Skeletal muscle satellite cell (primary cell): ENCODE measurements around the gene FBXL12. TPM values are rescaled to one million over a fixed set of nuclear protein-coding genes. Genes with fewer than 3 reads are reported as not detected.
"Not testable (repeated sequence)": the region's sequence is repeated elsewhere in the genome, so short reads cannot be mapped to it uniquely, and the experiment has no call there.

Experiments used
- H3K27me3 ChIP-seq: 2 replicates; pipeline ENCODE4 v1.7.0; 2013; ENCODE audit warnings: low read length; ENCODE audit not compliant: control insufficient read depth, insufficient read depth
- H3K36me3 ChIP-seq: 2 replicates; pipeline ENCODE4 v1.7.0; 2013; ENCODE audit warnings: mild to moderate bottlenecking, control low read depth, low read length; ENCODE audit not compliant: insufficient read depth
- H3K4me1 ChIP-seq: 2 replicates; pipeline ENCODE4 v1.7.0; 2013; ENCODE audit warnings: low read length; ENCODE audit not compliant: control insufficient read depth, insufficient read depth
- H3K4me2 ChIP-seq: 2 replicates; pipeline ENCODE4 v1.7.0; 2013; ENCODE audit warnings: mild to moderate bottlenecking, low read length
- H3K4me3 ChIP-seq: 2 replicates; pipeline ENCODE4 v1.7.0; 2013; ENCODE audit warnings: low read length
- H3K9ac ChIP-seq: 2 replicates; pipeline ENCODE4 v1.7.0; 2013; ENCODE audit warnings: mild to moderate bottlenecking, low read depth, low read length, moderate library complexity
- H3K9me3 ChIP-seq: replicated peaks from 2 replicates; pipeline ENCODE4 v1.7.0; 2013; ENCODE audit warnings: mild to moderate bottlenecking, control low read depth, low read length
- small RNA-seq: library from RNA; depleted of rRNA; stranded (forward); fragments of <200 nt; gene quantifications from one replicate; pipeline ENCODE3, GENCODE V24; 2012

The FBXL12 gene

DNA sequence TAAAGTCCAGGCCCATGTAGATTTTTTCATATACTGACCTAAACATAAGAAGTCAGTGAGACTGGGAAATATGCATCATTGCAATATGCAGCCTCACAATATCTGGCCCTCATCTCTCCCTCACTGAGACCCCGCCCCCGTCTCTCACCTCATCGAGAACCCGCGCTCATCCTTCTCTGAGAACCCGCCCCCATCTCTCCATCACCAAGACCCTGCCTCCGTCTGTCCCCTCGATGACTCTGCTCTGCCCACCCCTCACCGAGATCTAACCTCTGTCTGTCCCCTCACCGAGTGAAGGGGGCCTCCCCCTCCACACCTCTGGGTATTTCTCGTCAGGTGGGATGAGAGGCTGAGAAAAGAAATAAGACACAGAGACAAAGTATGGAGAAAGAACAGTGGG is 29.8 kb downstream of the FBXL12 start:
- Histone ChIP-seq H3K27me3 (no peaks in the 10 kb centered on the region), H3K9ac (no peak overlapping the region), H3K4me3 (no peak overlapping the region), H3K4me2 (no peak overlapping the region), H3K9me3 (no peaks in the 10 kb centered on the region), H3K36me3 (no peaks in the 10 kb centered on the region), H3K4me1 (peaks cover 15% of the 10 kb centered on the region)

DNA sequence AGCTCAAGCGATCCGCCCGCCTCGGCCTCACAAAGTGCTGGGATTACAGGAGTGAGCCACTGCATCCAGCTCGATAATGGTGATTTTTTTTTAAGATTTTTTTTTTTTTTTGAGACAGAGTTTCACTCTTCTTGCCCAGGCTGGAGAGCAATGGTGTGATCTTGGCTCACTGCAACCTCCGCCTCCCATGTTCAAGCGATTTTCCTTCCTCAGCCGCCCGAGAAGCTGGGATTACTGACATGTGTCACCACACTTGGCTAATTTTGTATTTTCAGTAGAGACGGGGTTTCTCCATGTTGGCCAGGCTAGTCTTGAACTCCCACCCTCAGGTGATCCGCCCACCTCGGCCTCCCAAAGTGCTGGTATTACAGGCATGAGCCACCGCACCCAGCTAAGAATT is 30.3 kb downstream of the FBXL12 start:
- peaks cover 19% of the 10 kb centered on the region for H3K4me1 ChIP-seq
- H3K4me3 ChIP-seq, H3K27me3 ChIP-seq, H3K9me3 ChIP-seq, H3K9ac ChIP-seq, H3K4me2 ChIP-seq, H3K36me3 ChIP-seq: not testable (repeated sequence)

DNA sequence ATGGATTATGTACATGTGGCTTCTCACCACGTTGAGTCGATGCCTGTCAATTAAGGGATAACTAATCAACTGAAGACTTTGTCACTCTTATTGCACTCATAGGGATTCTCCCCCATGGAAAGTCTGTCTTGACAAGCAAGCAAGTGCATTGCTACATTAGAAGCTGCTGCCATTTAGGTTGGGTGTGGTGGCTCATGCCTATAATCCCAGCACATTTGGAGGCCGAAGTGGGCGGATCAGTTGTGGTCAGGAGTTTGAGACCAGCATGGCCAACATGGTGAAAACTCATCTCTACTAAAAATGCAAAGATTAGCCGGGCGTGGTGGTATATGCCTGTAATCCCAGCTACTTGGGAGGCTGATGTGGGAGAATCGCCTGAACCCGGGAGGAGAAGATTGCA is 32.1 kb downstream of the FBXL12 start:
- Histone ChIP-seq H3K4me1 (peaks cover 21% of the 10 kb centered on the region), H3K4me3 (no peak overlapping the region), H3K9ac (no peak overlapping the region), H3K27me3 (no peaks in the 10 kb centered on the region), H3K9me3 (no peaks in the 10 kb centered on the region), H3K36me3 (no peaks in the 10 kb centered on the region), H3K4me2 (no peak overlapping the region)

DNA sequence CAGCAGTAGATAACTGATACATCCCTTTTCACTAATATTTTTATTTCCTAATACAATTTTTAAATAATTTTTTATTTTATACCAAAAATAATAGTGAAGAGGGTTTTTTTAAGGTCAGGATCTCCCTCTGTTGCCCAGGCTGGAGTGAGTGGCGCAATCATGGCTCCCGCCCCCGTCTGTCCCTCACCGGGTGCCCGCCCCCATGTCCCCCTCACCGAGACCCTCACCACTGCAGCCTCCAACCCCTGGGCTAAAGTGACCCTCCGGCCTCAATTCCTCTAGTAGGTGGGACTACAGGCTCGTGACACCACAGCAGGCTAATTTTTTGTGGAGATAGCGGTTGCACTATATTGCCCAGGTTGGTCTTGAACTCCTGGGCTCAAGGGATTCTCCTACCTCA is 32.5 kb downstream of the FBXL12 start:
- H3K36me3 ChIP-seq = no peaks in the 10 kb centered on the region
- H3K27me3 ChIP-seq = no peaks in the 10 kb centered on the region
- peak overlapping the region; percentile 90 for H3K9ac ChIP-seq
- peaks cover 21% of the 10 kb centered on the region for H3K4me1 ChIP-seq
- peak overlapping the region; percentile 96 for H3K4me2 ChIP-seq
- H3K4me3 ChIP-seq = peak overlapping the region; percentile 97
- no peaks in the 10 kb centered on the region for H3K9me3 ChIP-seq

DNA sequence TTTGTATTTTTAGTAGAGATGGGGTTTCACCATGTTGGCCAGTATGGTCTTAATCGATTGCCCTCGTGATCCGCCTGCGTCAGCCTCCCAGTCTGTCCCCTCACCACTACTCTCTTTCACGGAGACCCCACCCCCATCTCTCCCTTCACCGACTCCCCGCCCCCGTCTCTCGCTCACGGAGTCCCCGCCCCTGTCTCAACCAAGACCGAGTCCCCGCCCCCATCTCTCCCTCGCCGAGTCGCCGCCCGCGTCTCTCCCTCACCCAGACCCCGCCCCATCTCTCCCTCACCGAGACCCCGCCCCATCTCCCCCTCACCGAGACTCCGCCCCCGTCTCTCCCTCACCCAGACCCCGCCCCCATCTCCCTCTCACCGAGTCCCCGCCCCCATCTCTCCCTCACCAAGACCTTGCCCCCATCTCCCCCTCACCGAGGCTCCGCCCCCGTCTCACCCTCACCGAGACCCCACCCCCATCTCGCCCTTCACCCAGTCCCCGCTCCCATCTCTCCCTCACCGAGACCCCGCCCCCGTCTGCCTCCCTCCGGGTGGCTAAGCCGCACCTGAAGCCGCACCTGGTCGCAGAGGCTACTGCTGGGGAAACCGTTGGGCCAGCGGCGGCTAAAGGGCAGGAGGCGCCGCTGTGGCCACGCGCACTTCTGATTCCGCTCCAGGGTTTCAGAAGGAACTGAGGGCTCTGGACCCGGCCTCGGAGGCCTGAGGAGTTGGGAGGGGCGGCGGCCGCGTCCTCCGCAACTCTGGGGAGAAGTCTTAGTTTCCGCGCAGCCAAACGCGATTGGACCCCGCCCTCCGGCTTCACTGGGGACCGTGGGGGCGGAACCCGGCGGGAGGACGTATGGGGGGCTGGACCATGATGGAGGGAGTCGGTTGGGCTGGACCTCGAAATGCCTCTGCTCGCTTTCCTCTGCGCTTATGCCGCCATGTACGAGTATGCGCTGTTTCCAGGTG is 33.2 kb downstream of the FBXL12 start:
- Histone ChIP-seq H3K4me2 (peak overlapping the region; percentile 96), H3K9ac (peak overlapping the region; percentile 90), H3K4me3 (peak overlapping the region; percentile 97)

DNA sequence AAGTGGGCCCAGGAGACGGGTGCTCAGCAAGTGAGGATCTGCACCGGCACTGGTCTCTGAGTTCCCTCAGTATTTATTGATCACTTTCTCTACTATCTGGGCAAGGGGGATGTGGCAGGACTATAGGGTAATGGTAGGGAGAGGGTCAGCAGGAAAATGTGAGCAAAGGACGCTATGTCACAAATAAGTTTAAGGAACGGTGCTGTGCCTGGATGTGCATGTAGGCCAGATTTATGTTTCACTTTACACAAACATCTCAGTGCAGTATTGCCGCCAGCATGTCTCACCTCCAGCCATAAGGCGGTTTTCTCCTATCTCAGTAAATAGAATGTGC is 34.7 kb downstream of the FBXL12 start:
- not testable (repeated sequence) for H3K36me3 ChIP-seq, H3K9me3 ChIP-seq, H3K9ac ChIP-seq, H3K27me3 ChIP-seq, H3K4me3 ChIP-seq
- Histone ChIP-seq H3K4me2 (peak overlapping the region; percentile 92), H3K4me1 (peaks cover 21% of the 10 kb centered on the region)

More for the DNA sequence above, 33.2 kb downstream of the FBXL12 start:
- H3K36me3 ChIP-seq = no peaks in the 10 kb centered on the region
- no peaks in the 10 kb centered on the region for H3K9me3 ChIP-seq
- H3K4me1 ChIP-seq = peaks cover 21% of the 10 kb centered on the region
- H3K27me3 ChIP-seq = no peaks in the 10 kb centered on the region

DNA sequence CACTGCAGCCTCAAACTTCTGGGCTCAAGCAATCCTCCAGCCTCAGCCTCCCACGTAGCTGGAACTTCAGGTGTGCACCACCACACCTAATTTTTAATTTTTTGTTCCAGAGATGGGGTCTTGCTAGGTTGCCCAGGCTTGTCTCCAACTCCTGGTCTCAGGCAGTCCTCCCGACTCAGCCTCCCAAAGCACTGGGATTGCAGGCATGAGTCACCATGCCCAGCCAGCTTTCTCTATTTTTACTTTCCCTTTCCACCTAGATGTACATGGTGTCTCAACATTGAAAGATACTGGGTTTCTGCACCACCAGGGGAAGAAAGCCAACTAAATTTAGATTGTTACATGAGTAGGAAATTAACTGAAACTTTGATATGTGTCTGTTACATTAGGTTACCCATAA is 36.5 kb downstream of the FBXL12 start:
- Histone ChIP-seq H3K4me1 (peaks cover 17% of the 10 kb centered on the region), H3K9ac (no peak overlapping the region), H3K27me3 (no peaks in the 10 kb centered on the region), H3K9me3 (no peaks in the 10 kb centered on the region), H3K4me2 (no peak overlapping the region), H3K36me3 (no peaks in the 10 kb centered on the region), H3K4me3 (no peak overlapping the region)

DNA sequence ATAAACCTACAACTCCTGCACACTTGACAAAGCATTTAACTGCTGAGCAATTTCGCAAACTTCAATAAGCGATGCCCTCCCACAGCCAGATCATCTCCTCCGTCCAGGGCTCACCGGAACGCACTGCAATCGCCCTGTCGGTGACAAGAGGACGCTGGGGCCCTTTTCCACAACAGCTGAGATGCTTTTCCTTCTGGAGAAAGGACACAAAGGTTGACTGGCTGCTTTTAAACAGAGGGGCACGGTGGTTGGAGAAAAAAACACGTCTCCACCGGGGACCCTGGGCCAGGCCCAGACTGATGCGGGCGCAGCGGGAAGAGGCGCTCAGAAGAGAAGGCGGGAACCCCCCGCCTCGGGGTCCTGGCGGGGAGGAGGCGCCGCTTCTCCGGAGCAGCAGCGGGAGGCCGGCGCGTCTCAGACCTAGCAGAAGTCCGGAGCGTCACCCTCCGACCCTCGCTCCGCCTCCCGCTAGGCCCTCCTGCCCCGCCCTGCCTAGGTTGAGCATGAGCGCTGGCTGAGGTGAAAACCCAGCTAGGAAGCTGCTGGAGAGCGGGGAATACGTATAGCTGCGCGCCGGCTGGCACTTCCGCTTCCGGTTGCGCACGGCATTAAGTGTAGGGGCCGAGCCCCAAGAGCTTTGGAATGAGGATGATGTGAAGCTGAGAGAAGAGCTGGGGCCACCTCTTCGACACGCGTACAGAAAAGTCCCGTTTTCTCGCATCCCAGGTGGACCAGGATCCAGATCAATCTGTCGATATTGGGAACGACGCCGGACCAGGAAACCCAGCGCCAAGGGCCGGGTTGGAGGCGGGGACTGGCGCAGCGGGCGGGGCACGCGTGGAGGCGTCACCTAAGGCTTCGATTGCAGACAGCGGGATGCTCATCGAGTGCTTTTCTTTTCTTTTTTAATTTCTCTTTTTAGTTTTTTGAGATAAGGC is 50.4 kb downstream of the FBXL12 start, which contains the start of gene ZNF846:
TSS of gene ZNF846 (minus strand) at position 564 of the 938 bp plus-strand sequence. CDS start 3,788 bp downstream, outside the sequence.
- H3K27me3 ChIP-seq = no peaks in the 10 kb centered on the region
- H3K4me3 ChIP-seq = peak within 1 kb of the TSS; percentile 99
- no peaks in the 10 kb centered on the region for H3K4me1 ChIP-seq
- peak within 1 kb of the TSS; percentile 92 for H3K4me2 ChIP-seq
- H3K36me3 ChIP-seq = peaks cover 2% of the 10 kb centered on the region
- H3K9me3 ChIP-seq = no peaks in the 10 kb centered on the region
- peak within 1 kb of the TSS; percentile 98 for H3K9ac ChIP-seq

Small RNA genes lying within 50 kb of the gene (small RNA-seq; reads per million reads assigned to genes)
- gene RF00156 = not detected
